Prostate gland (tissue), 2 donors: ENCODE measurements around the gene GALNT2. TPM values are rescaled to one million over a fixed set of nuclear protein-coding genes. Genes with fewer than 3 reads are reported as not detected.

Experiments used
- DNase-seq: peaks from one replicate; pipeline ENCODE4 v3.0.0-alpha.2; 2019; ENCODE audit warnings: low spot score
- H3K27ac ChIP-seq, 2 donors: fragments of 200-600 bp; sonication (generic); 2 replicates each; pipeline ENCODE4 v1.5.1; 2017 to 2019
- H3K27me3 ChIP-seq: fragments of 200-600 bp; sonication (generic); replicated peaks from 2 replicates; pipeline ENCODE4 v1.5.1; 2019; ENCODE audit not compliant: insufficient read depth
- H3K36me3 ChIP-seq, 2 donors: fragments of 200-600 bp; sonication (generic); 1 replicate in 1 of 2; 2 replicates in 1 of 2; pipeline versions ENCODE4 v1.5.1 to v1.8.1; 2017 to 2019
- H3K4me1 ChIP-seq: fragments of 200-600 bp; sonication (generic); replicated peaks from 2 replicates; pipeline ENCODE4 v1.5.1; 2019
- H3K4me3 ChIP-seq, 2 donors: fragments of 200-600 bp; sonication (generic); 2 replicates each; pipeline ENCODE4 v1.5.1; 2017 to 2019
- H3K9me3 ChIP-seq: fragments of 200-600 bp; sonication (generic); 2 replicates; pipeline ENCODE4 v1.5.1; 2017
- POLR2A ChIP-seq: fragments of 450-650 bp; IDR thresholded peaks from one replicate; pipeline ENCODE4 v1.6.1; 2016; ENCODE audit warnings: antibody characterized with exemption, mild to moderate bottlenecking
- POLR2AphosphoS5 ChIP-seq: sonication (generic); formaldehyde crosslinking; IDR thresholded peaks from one replicate; pipeline ENCODE4 v1.6.1; 2017; ENCODE audit warnings: antibody characterized with exemption
- WGBS: methylation state at CpG from one replicate; pipeline ENCODE4 v1.1.5; 2018; 5-methylcytosine and 5-hydroxymethylcytosine counted together
- intact Hi-C: fragments of 100-400 bp; cut with DNase I; formaldehyde crosslinking; loops from one replicate; pipeline ENCODE4 v1.14.2; 2022
- total RNA-seq, 2 donors: library from RNA; depleted of rRNA; stranded (reverse); fragments of >200 nt; gene quantifications; one replicate each; pipeline ENCODE4 v1.1.0, GENCODE V29; 2016
- TF ChIP-seq, protein P1 (sequence below), 4 experiments: fragments of 200-600 bp in 2 of 4; fragments of 450-650 bp in 2 of 4; sonication (generic) in 2 of 4; IDR thresholded peaks; 1 replicate in 3 of 4; 2 replicates in 1 of 4; pipeline ENCODE4 v1.5.1; 2016 to 2019; ENCODE audit warnings: antibody characterized with exemption in 4 of 4, mild to moderate bottlenecking in 2 of 4, moderate library complexity in 2 of 4

Gene GALNT2
- total RNA-seq, 2 donors from 2014 or later: 34.1 to 125 TPM

DNA sequence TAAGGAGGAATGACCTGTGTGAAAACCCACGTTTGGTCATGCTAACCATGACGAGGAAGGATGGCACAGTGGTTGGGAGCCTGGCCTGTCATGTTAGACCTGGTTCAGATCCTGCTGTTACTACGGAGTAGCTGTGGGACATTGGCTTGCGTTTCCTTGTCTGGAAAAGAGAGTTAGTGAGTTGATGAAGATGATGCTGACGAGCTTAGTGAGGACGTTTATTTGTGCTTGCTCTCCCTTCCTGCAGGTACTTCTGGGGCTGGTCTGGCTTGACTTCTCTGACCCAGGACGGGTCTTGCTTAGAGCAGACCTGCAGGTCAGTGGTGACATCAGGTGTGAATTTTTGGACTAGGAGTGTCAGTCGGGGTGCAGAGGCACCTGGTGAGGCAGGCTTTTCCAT lies 14.7 kb downstream of the GALNT2 start:
- Histone ChIP-seq H3K36me3 (no peaks in the 10 kb centered on the region), H3K4me3 (no peak overlapping the region), H3K4me1 (peaks cover 7% of the 10 kb centered on the region), H3K9me3 (no peaks in the 10 kb centered on the region), H3K27me3 (no peaks in the 10 kb centered on the region), H3K27ac (no peak overlapping the region)
- intact Hi-C loops: no loop called here
- no peak for DNase-seq
- WGBS: 91% methylated on average over 8 of the region's 8 CpGs
- TF ChIP-seq POLR2AphosphoS5 (no peak), POLR2A (no peak)
- TF ChIP-seq, protein P1, sequence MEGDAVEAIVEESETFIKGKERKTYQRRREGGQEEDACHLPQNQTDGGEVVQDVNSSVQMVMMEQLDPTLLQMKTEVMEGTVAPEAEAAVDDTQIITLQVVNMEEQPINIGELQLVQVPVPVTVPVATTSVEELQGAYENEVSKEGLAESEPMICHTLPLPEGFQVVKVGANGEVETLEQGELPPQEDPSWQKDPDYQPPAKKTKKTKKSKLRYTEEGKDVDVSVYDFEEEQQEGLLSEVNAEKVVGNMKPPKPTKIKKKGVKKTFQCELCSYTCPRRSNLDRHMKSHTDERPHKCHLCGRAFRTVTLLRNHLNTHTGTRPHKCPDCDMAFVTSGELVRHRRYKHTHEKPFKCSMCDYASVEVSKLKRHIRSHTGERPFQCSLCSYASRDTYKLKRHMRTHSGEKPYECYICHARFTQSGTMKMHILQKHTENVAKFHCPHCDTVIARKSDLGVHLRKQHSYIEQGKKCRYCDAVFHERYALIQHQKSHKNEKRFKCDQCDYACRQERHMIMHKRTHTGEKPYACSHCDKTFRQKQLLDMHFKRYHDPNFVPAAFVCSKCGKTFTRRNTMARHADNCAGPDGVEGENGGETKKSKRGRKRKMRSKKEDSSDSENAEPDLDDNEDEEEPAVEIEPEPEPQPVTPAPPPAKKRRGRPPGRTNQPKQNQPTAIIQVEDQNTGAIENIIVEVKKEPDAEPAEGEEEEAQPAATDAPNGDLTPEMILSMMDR (IDR thresholded peaks at IDR 0.05): no peak

DNA sequence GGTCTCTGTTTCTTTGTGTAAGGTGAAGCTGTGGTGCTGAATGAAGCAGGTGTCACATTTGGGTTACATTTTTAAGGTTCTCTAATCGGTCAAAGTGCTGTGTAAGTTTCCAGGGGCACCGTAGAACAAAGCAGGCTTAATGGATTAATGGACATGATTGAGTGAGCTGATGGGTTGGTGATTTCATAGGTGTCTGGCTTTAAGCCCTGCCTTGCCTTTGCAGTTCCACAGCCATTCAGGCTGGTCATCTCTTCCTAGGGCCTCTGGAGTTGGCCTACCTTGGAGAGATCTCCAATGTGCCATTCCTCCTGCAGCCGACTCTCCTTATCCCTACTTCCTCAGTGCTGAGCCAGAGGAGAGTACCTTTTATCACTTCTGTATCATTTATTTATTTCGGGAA lies 15.2 kb downstream of the GALNT2 start:
- 90% methylated on average over 4 of the region's 4 CpGs for WGBS
- H3K27me3 ChIP-seq: no peaks in the 10 kb centered on the region
- H3K36me3 ChIP-seq: no peaks in the 10 kb centered on the region
- no peaks in the 10 kb centered on the region for H3K9me3 ChIP-seq
- no peak for DNase-seq
- peaks cover 10% of the 10 kb centered on the region for H3K4me1 ChIP-seq
- no peak overlapping the region for H3K4me3 ChIP-seq
- H3K27ac ChIP-seq: no peak overlapping the region
- TF ChIP-seq, protein P1 (IDR thresholded peaks at IDR 0.05): no peak
- TF ChIP-seq POLR2AphosphoS5: no peak
- intact Hi-C loops: no loop called here

DNA sequence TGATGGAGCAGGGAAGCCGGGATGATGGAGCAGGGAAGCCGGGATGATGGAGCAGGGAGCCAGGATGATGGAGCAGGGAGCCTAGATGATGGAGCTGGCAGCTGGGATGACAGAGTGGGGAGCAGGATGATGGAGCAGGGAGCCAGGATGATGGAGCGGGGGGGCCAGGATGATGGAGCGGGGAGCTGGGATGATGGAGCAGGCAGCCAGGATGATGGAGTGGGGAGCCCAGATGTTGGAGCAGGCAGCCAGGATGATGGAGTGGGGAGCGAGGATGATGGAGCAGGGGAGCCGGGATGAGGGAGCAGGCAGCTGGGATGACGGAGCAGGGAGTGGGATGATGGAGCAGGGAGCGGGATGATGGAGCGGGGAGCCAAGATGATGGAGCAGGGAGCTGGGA lies 16.0 kb downstream of the GALNT2 start:
- intact Hi-C loops: no loop called here
- H3K27me3 ChIP-seq: no peaks in the 10 kb centered on the region
- WGBS: 94% methylated on average over 9 of the region's 9 CpGs

DNA sequence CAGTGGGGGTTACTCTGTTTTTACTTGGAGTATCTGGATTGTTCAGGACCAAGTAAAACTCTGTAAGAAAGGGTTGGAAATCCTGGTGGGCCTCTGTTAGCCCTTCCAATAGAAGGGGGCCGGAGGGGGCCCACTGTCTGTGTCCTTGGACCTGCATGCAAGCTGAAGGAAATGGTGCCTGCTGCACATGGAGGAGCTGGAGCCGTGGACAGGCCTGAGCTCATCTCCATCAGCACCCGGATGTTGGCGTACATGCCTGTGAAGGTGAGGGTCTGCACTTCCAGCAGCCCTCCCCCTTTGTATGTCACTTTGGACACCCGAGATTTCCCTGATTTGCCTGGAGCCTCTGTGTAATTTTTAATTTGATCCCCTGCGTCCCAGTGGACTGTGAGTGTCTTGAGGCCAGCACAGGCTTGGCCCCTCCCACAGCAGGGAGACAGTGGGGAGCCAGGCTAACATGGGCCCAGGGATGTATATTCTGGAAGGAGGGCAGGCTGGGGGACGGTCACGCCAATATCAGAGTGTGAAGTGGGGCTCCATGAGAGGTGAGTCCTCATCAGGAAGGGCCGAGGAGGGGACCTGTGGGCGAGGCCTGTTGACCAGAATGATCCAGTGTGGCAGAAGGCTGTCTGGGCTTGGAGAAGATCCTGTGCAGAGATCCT lies 16.8 kb downstream of the GALNT2 start:
- H3K4me3 ChIP-seq: no peak overlapping the region
- no peaks in the 10 kb centered on the region for H3K9me3 ChIP-seq

More for the DNA sequence above, 16.0 kb downstream of the GALNT2 start:
- Histone ChIP-seq H3K27ac (no peak overlapping the region), H3K9me3 (no peaks in the 10 kb centered on the region), H3K4me3 (no peak overlapping the region), H3K4me1 (peaks cover 10% of the 10 kb centered on the region), H3K36me3 (no peaks in the 10 kb centered on the region)
- TF ChIP-seq POLR2AphosphoS5 (no peak), POLR2A (no peak)
- TF ChIP-seq, protein P1 (IDR thresholded peaks at IDR 0.05): no peak
- DNase-seq: no peak

More for the DNA sequence above, 16.8 kb downstream of the GALNT2 start:
- 86% methylated on average over 10 of the region's 10 CpGs for WGBS
- Histone ChIP-seq H3K27me3 (no peaks in the 10 kb centered on the region), H3K4me1 (peaks cover 10% of the 10 kb centered on the region), H3K27ac (peak overlapping the region in 1 of 2 donors; percentile 50), H3K36me3 (no peaks in the 10 kb centered on the region)
- TF ChIP-seq POLR2AphosphoS5 (no peak), POLR2A (no peak)
- TF ChIP-seq, protein P1 (IDR thresholded peaks at IDR 0.05): no peak
- DNase-seq: no peak
- intact Hi-C loops: no loop called here
